Islet of Langerhans (tissue), 1 donor: ENCODE results near the gene GRM8.

Experiments
- FAIRE-seq: peaks from one replicate; lab custom pipeline; 2011; peaks lifted over from hg19 to GRCh38; lab: Jason Lieb, UNC

GRM8 gene

GRCh38 chr7:126424985-126425384 lies 827.8 kb downstream of the GRM8 start:
- no peak for FAIRE-seq

DNA sequence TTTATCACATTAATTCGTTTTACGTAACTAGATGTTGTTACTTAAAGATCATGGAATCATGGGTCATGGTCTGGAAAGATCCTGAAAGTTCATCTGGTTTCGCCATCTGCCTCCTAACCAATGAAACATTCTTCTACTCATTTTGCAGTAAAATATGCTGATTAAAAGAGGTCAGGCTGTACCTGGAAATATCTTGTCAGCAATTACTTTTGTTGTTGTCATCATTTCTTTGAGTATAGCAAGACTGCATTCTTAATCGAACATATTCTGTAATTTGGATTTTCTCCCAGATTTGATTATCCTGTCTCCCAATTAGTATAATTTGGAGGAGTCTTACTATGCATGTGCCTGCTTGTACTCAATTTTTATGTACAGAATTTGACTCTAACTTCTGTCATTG lies 833.7 kb downstream of the GRM8 start:
- no peak for FAIRE-seq

DNA sequence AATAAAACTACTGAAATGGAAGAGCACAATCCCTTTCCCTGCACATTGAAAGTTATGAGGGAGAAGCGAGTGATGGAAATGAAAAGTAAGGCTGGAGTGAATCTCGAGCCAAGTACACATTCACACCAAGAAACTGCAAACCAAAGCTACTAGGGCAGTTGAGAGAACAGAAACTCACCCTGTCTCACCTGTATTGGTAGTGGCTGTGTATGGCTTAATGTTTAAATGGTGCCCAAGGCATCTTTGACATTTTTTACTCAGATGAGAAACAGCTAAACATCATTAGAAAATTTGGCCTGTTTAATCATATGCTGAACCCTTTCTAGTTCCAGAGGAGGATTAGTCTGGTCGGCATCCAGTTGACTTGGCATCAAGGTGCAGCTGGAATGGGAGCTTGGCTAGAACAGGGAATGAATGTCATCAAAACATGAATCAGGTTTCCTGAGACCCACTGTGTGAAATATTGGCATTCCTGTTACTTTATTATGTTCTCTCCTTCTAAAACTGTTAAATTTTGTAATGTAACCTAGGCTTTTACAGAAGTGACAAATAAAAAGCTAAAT lies 840.8 kb downstream of the GRM8 start:
- no peak for FAIRE-seq

DNA sequence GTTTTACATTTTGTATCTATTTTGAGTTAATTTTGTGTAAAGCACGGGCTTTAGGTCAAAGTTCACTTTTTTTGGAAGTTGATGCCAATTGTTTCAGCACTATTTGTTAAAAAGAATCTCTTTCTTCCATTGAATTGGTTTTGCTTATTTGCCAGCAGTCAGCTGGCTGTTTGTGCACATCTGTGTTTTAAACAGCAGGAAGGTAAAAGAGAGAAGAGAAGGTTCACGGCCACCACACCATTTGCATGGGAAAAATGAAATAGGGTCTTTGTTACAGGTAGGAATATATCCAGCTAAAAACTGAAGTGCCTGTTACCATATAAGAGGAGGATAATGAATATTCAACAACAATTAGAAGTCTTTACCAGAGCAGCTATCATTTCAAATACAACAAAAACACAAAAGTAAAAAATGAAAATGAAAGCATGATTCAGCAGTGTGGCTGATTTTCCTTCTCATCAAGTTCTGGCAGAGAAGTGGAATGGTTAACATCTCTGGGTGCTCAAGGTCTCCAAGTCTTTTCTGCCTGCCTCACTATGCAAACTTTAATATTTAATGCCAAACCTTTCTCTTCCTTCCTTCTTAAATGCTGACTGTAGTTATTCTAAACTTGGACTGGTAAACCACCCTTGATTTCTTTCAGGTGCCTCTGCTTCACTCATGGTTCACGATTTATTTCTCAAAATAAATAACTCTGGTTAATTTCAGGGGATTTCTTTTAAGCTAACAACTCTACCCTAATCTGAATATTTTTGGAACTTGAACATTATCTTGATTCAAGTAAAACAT lies 841.5 kb downstream of the GRM8 start:
- no peak for FAIRE-seq

- FAIRE-seq = no peak
Measured at GRCh38 chr7:126403040-126403439, 849.7 kb downstream of the GRM8 start.

DNA sequence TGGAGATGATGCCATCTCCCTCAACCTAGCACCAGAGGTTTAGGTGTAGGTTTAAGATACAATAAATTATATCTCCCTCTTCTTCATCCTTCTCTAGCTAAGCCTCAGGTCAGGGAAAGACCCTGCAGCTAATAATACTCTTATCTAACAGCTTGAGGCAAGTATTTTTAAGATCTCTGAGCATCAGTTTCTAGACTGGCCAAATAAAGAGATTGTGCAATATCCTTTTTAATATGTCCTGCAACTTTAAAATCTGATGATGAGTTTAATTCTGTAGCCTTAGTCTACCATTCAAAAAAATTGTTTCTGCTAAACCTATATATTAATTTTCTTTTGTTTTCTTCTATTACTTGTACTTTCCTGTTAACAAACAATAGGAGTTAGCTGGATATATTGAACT lies 850.8 kb downstream of the GRM8 start:
- FAIRE-seq = no peak

GRCh38 chr7:126398851-126399529 lies 853.8 kb downstream of the GRM8 start:
- FAIRE-seq = no peak

- no peak for FAIRE-seq
Measured at GRCh38 chr7:126398285-126398684, 854.5 kb downstream of the GRM8 start.

DNA sequence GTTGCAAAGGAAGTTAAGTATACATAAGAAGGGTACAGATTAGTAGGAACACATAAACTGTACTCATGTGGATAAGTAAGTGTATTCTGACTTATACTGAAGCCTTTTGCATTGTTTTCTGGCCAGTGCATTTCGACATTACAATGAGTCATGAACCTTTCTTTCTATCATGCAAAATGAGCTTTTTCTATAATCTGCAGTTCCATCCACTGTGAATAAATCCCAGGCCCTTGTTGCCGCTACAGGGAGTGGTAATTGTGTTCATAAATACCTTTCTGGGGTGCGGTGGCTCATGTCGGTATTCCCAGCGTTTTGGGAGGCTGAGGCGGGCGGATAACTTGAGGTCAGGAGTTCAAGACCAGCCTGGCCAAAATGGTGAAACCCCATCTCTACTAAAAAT lies 858.3 kb downstream of the GRM8 start:
- FAIRE-seq = no peak
